Naive B cell (primary cell): ENCODE data around the gene RORB. TPM values are rescaled to one million over a fixed set of nuclear protein-coding genes. Genes with fewer than 3 reads are reported as not detected.

Experiments used
- ATAC-seq, 2 donors: fragments of 150-1000 bp; cut with Tn5 transposase; 2 replicates each; pipeline ENCODE4 v1.10.0; 2021; ENCODE audit warnings: low read depth in 2 of 2, mild to moderate bottlenecking in 2 of 2, moderate library complexity in 2 of 2
- DNase-seq: peaks from one replicate; pipeline ENCODE4 v3.0.0; 2022
- H3K27ac Mint-ChIP-seq, 6 donors: one replicate each; pipeline ENCODE4 v1.8.0; 2020 to 2022; ENCODE audit warnings: mild to moderate bottlenecking in 6 of 6, mixed read lengths in 6 of 6, moderate library complexity in 5 of 6, inconsistent platforms in 2 of 6
- H3K27me3 Mint-ChIP-seq, 3 donors: one replicate each; pipeline ENCODE4 v1.8.0; 2021 to 2022; ENCODE audit warnings: mixed read lengths in 3 of 3, mild to moderate bottlenecking in 1 of 3
- H3K36me3 Mint-ChIP-seq, 2 donors: one replicate each; pipeline ENCODE4 v1.8.0; 2020 to 2022; ENCODE audit warnings: mixed read lengths in 2 of 2, inconsistent platforms in 1 of 2, mild to moderate bottlenecking in 1 of 2
- H3K4me1 Mint-ChIP-seq, 3 donors: one replicate each; pipeline ENCODE4 v1.8.0; 2020 to 2022; ENCODE audit warnings: mixed read lengths in 3 of 3, inconsistent platforms in 1 of 3, mild to moderate bottlenecking in 1 of 3, moderate library complexity in 1 of 3
- H3K4me3 Mint-ChIP-seq, 8 donors: one replicate each; pipeline ENCODE4 v1.8.0; 2020 to 2022; ENCODE audit warnings: mild to moderate bottlenecking in 8 of 8, mixed read lengths in 8 of 8, moderate library complexity in 8 of 8, inconsistent platforms in 2 of 8
- H3K9me3 Mint-ChIP-seq, 7 donors: one replicate each; pipeline ENCODE4 v1.8.0; 2020 to 2022; ENCODE audit warnings: mixed read lengths in 7 of 7, mild to moderate bottlenecking in 5 of 7, inconsistent platforms in 2 of 7, moderate library complexity in 1 of 7
- polyA plus RNA-seq, 6 donors: library from polyadenylated mRNA; unstranded; fragments of 300-500 nt; fragmentation: Illumina TruSeq; gene quantifications; one replicate each; pipeline ENCODE4 v1.2.3, GENCODE V29; 2021; ENCODE audit warnings: low read depth in 6 of 6

RORB gene
- polyA plus RNA-seq = not detected

GRCh38 chr9:74496819-74497747 lies at the start of gene RORB:
Gene RORB (plus strand): TSS chr9:74497335. CDS start chr9:74497977, 642 bp downstream.
- DNase-seq = peak; percentile 43
- peaks cover 45 to 58% (median 53%) of the 10 kb centered on the region in 3 donors for H3K27me3 Mint-ChIP-seq

GRCh38 chr9:74447451-74448193 lies 49.5 kb upstream of the RORB start:
- no peak overlapping the region for H3K4me3 Mint-ChIP-seq
- ATAC-seq (no peak), DNase-seq (no peak)
- no peaks in the 10 kb centered on the region for H3K4me1 Mint-ChIP-seq
- no peaks in the 10 kb centered on the region for H3K36me3 Mint-ChIP-seq
- H3K27me3 Mint-ChIP-seq = peaks cover 0 to 6% (median 0%) of the 10 kb centered on the region in 3 donors
- H3K27ac Mint-ChIP-seq = no peak overlapping the region
- peaks cover 0 to 7% (median 0%) of the 10 kb centered on the region in 7 donors for H3K9me3 Mint-ChIP-seq

More at GRCh38 chr9:74496819-74497747, at the start of gene RORB:
- peak; percentile 83 to 85 for ATAC-seq
- Mint-ChIP-seq H3K27ac (peak within 1 kb of the TSS in 5 of 6 donors; percentile 8 to 74 (median 33)), H3K4me3 (peak within 1 kb of the TSS; percentile 83 to 99 (median 95)), H3K4me1 (peaks cover 26 to 45% (median 39%) of the 10 kb centered on the region in 3 donors), H3K9me3 (peaks cover 0 to 4% (median 0%) of the 10 kb centered on the region in 7 donors), H3K36me3 (peaks cover 0 to 26% of the 10 kb centered on the region in 2 donors)

DNA sequence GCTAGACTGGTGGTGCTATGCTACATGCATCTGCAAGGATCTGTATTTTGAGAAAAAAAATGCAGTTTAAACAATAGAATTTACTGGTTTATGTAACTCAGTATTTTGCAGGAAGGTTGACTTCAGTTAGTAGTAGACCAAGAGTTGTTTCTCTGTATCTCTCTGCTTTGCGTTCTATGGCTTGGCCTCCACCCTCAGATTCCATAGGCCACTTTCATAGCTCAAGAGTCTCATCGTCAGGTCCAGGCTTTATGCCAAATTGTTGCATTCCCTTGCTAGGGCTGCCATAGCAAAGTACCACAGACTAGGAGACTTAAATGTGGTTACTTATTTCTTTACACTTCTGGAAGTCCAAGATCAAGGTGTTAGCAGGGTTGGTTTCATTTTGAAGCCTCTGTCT lies 48.1 kb upstream of the RORB start:
- no peaks in the 10 kb centered on the region for H3K4me1 Mint-ChIP-seq
- DNase-seq = no peak
- H3K9me3 Mint-ChIP-seq = peaks cover 0 to 7% (median 0%) of the 10 kb centered on the region in 7 donors
- no peak overlapping the region for H3K4me3 Mint-ChIP-seq
- peak overlapping the region in 1 of 6 donors; percentile 17 for H3K27ac Mint-ChIP-seq
- H3K27me3 Mint-ChIP-seq = peaks cover 0 to 6% (median 0%) of the 10 kb centered on the region in 3 donors
- H3K36me3 Mint-ChIP-seq = no peaks in the 10 kb centered on the region
- ATAC-seq = no peak

- H3K9me3 Mint-ChIP-seq = no peaks in the 10 kb centered on the region
Measured at GRCh38 chr9:74458832-74459231, 38.3 kb upstream of the RORB start.

GRCh38 chr9:74463825-74464224 lies 33.3 kb upstream of the RORB start:
- no peak overlapping the region for H3K4me3 Mint-ChIP-seq
- H3K36me3 Mint-ChIP-seq = no peaks in the 10 kb centered on the region
- no peak overlapping the region for H3K27ac Mint-ChIP-seq
- peaks cover 0 to 4% (median 0%) of the 10 kb centered on the region in 7 donors for H3K9me3 Mint-ChIP-seq
- H3K27me3 Mint-ChIP-seq = no peaks in the 10 kb centered on the region
- no peak for ATAC-seq
- H3K4me1 Mint-ChIP-seq = no peaks in the 10 kb centered on the region
- DNase-seq = no peak

More at GRCh38 chr9:74458832-74459231, 38.3 kb upstream of the RORB start:
- no peaks in the 10 kb centered on the region for H3K36me3 Mint-ChIP-seq
- DNase-seq (no peak), ATAC-seq (no peak)
- no peaks in the 10 kb centered on the region for H3K4me1 Mint-ChIP-seq
- peaks cover 0 to 3% (median 0%) of the 10 kb centered on the region in 3 donors for H3K27me3 Mint-ChIP-seq
- H3K27ac Mint-ChIP-seq = no peak overlapping the region
- H3K4me3 Mint-ChIP-seq = no peak overlapping the region

GRCh38 chr9:74478606-74479005 lies 18.5 kb upstream of the RORB start:
- Mint-ChIP-seq H3K27ac (peak overlapping the region in 1 of 6 donors; percentile 23), H3K4me1 (no peaks in the 10 kb centered on the region), H3K9me3 (peaks cover 2 to 22% (median 11%) of the 10 kb centered on the region in 7 donors), H3K4me3 (no peak overlapping the region), H3K36me3 (no peaks in the 10 kb centered on the region), H3K27me3 (peaks cover 5 to 15% (median 10%) of the 10 kb centered on the region in 3 donors)
- DNase-seq = no peak
- ATAC-seq = no peak

- Mint-ChIP-seq H3K4me1 (no peaks in the 10 kb centered on the region), H3K27ac (no peak overlapping the region), H3K27me3 (peaks cover 5 to 15% (median 10%) of the 10 kb centered on the region in 3 donors), H3K9me3 (peaks cover 2 to 21% (median 11%) of the 10 kb centered on the region in 7 donors), H3K36me3 (no peaks in the 10 kb centered on the region), H3K4me3 (no peak overlapping the region)
- ATAC-seq = no peak
- no peak for DNase-seq
Measured at GRCh38 chr9:74479711-74480110, 17.4 kb upstream of the RORB start.

- Mint-ChIP-seq H3K9me3 (no peaks in the 10 kb centered on the region), H3K36me3 (no peaks in the 10 kb centered on the region), H3K27ac (no peak overlapping the region), H3K27me3 (peaks cover 13 to 30% (median 15%) of the 10 kb centered on the region in 3 donors), H3K4me1 (no peaks in the 10 kb centered on the region), H3K4me3 (no peak overlapping the region)
- no peak for ATAC-seq
- DNase-seq = no peak
Measured at GRCh38 chr9:74487395-74487794, 9.7 kb upstream of the RORB start.

DNA sequence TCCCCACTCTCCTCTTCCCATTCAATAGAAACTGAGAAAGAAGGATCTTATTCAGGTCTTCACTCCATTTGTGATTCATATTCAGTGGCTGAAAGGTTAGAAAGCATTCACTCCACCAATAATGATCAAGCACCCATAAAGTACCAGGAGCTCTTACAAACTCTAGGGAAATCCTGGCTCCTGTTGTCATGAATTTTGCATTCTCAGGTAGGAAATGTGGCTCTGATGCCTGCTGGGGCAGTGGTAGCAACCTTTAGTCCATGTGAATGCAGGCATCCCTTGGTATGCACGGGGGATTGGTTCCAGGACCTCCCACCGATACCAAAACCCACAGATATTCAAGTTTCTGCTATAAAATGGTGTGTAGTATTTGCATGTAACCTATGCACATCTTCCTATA lies 3.6 kb upstream of the RORB start:
- DNase-seq (no peak), ATAC-seq (no peak)
- peaks cover 12 to 22% (median 17%) of the 10 kb centered on the region in 3 donors for H3K4me1 Mint-ChIP-seq
- no peak overlapping the region for H3K4me3 Mint-ChIP-seq
- peaks cover 26 to 40% (median 39%) of the 10 kb centered on the region in 3 donors for H3K27me3 Mint-ChIP-seq
- H3K9me3 Mint-ChIP-seq = peaks cover 0 to 4% (median 0%) of the 10 kb centered on the region in 7 donors
- H3K36me3 Mint-ChIP-seq = peaks cover 0 to 13% of the 10 kb centered on the region in 2 donors
- H3K27ac Mint-ChIP-seq = no peak overlapping the region

DNA sequence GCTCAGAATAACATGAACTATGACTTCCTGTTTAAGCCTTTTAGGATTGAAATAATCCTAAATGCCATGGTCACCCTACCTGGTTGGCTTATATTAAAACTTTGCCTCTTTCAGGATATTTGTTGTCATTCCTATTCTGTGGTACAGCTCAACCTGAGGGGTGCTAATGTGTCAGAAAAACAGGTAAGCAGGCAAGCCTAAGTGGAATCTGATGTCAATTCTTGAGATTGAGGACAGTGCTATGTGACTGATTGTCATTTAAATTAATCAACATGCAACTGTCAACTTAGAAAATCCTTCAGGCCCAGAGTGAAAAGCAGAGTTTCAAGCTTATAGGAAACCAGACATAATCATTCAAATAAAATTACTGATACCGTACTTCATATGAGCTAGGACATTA lies 2.6 kb upstream of the RORB start:
- Mint-ChIP-seq H3K27me3 (peaks cover 26 to 47% (median 44%) of the 10 kb centered on the region in 3 donors), H3K9me3 (peaks cover 0 to 4% (median 0%) of the 10 kb centered on the region in 7 donors), H3K36me3 (peaks cover 0 to 21% of the 10 kb centered on the region in 2 donors), H3K4me3 (no peak overlapping the region), H3K27ac (no peak overlapping the region), H3K4me1 (peaks cover 19 to 32% (median 24%) of the 10 kb centered on the region in 3 donors)
- no peak for ATAC-seq
- DNase-seq = no peak

- H3K4me1 Mint-ChIP-seq = peaks cover 26 to 45% (median 39%) of the 10 kb centered on the region in 3 donors
- peaks cover 43 to 65% (median 60%) of the 10 kb centered on the region in 3 donors for H3K27me3 Mint-ChIP-seq
- H3K27ac Mint-ChIP-seq = peak overlapping the region in 1 of 6 donors; percentile 47
- H3K4me3 Mint-ChIP-seq = peak overlapping the region; percentile 83 to 99 (median 95)
- H3K9me3 Mint-ChIP-seq = peaks cover 0 to 4% (median 0%) of the 10 kb centered on the region in 7 donors
- H3K36me3 Mint-ChIP-seq = peaks cover 0 to 26% of the 10 kb centered on the region in 2 donors
- DNase-seq = no peak
- no peak for ATAC-seq
Measured at GRCh38 chr9:74496406-74496805, 729 bp upstream of the RORB start.

DNA sequence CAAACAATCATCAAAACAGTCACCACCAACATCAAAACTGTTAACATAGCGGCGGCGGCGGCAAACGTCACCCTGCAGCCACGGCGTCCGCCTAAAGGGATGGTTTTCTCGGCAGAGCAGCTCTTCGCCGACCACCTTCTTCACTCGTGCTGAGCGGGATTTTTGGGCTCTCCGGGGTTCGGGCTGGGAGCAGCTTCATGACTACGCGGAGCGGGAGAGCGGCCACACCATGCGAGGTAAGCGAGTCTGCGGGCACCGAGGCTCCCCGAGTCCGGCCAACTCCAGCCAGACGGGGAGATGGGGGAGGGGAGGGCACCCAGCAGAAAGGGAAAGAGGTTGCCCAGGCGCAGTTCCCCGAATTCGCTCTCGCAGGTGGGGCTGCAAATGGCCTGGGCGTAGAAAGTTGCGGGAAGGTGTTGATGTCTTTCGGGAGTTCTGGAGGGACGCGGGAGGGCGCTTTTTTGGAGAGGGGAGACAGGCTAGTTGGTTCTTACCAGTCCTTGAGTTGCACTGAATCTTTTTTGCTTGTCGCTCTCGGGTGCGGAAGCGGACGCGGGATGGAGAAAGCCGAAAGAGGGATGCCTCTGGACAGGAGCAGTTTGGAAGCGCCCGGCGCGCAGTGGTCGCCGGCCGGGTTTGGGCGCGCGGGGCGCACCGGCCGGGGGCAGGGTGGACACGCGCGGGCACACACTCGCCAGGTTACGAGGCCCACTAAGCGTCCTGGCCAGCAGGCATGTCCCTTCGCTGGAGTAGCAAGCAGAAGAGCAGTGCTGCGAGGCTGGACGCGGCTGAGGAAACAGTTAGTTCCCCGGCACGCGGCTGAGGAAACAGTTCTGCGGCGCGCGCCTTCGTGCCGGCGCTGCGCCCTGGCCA lies 849 bp downstream of the RORB start:
- DNase-seq (peak; percentile 20), ATAC-seq (peak; percentile 24 to 30)
- Mint-ChIP-seq H3K4me3 (peak overlapping the region; percentile 83 to 99 (median 95)), H3K27me3 (peaks cover 47 to 55% (median 51%) of the 10 kb centered on the region in 3 donors), H3K27ac (peak overlapping the region in 4 of 6 donors; percentile 8 to 74 (median 39)), H3K4me1 (peaks cover 26 to 45% (median 39%) of the 10 kb centered on the region in 3 donors), H3K36me3 (peaks cover 0 to 26% of the 10 kb centered on the region in 2 donors), H3K9me3 (peaks cover 0 to 4% (median 0%) of the 10 kb centered on the region in 7 donors)
